HG02981 (cell line): ENCODE data around the gene ALDOB.
A peak's percentile ranks its signal among the peaks of the same experiment; 100 is the strongest.

Source experiments
- ATAC-seq: cut with Tn5 transposase; IDR thresholded peaks from one replicate; pipeline ENCODE4 v1.9.1; 2021; ENCODE audit warnings: mild to moderate bottlenecking, moderate library complexity; ENCODE audit not compliant: unreplicated experiment

The ALDOB gene

DNA sequence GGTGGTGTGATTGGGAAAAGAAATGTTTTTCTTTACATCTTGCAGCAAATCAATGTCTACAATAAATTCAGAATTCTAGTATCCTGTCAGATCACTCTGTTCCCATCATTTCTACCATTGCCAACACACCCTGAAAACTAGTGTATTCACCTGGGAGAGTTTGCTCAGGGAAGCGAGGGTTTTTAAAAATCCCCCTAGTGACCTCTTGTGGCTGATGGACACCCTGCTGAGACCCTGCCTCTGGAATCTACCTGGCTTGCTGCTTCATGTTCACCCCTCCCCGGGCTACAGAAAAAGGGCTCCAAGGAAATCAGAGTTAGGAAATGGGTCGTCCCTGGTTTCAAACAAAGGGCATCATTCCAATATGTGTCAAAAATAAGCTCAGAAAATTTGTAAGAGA, 21.4 kb upstream of the ALDOB start:
- ATAC-seq = no peak

DNA sequence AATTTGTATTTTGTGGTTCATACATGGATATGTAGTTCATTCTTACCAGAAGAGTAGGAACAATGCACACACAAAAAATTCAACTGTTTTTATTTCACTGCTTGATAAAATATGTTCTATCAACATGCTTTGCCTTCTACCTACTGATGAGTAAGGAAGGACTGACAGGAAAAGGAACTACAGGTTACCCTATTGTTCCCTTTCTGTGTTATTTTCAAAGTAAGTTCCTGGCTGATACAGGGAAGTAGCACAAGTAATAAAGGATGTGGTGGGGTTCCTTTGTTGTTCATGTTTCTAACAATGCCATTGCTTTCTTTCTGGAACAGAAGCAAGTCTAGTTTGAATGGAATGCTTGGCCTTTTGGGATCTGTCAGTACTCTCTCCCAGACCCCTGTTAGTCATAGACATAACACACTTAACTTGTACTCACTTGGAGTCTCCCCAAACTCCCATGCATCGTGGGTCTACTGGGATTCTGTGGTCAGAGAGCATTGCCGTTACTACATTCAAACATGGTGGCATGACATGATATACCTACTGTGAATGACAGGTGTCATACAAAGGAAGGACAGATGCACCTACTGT, 20.2 kb upstream of the ALDOB start:
- ATAC-seq = no peak

DNA sequence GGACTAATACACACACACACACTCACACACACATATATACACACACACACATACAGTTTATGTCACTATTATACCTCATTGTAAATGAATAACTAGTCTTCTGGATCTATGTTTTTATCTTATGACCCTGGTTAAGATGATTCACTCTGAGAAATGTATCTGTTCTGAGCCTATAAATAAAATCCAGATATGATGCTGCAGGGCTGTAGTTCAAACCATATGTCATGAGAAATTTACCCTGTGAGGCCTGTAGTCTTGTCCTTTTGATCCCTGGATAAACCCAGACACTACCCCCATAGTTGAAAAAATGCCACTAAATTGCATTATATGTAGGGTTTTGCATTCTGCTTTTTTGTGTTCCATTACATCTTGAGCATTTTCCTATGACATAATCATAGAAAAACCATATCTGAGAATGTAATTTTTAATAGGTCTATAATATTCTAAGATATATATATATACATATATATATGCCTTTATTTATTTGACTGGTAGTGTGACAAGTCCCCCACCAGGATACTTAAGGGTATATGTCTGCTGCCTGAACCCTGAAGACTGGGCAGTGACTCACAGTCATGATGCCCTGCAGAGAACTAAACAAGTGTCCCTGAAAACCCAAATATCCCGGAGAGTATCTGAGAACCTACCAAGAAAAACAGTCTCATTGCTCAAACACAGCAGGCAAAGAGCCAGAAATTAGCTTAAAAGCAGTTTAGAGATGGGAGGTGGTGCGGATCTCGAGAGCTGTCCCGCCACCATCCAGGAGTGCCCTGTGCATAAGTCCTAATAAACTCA, 18.4 kb upstream of the ALDOB start:
- ATAC-seq = no peak

DNA sequence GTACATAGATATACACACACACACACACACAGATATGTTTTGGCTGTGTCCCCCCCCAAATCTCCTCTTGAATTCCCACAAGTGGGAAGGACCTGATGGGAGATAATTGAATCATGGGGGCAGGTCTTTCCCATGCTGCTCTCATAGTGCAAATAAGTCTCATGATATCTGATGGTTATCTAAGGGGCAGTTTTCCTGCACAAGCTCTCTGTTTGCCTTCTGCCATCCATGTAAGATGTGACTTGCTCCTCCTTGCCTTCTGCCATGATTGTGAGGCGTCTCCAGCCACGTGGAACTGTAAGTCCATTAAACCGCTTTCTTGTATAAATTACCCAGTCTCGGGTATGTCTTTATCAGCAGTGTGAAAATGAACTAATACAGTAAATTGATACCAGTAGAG, 15.9 kb upstream of the ALDOB start:
- ATAC-seq = no peak

- no peak for ATAC-seq
Measured at GRCh38 chr9:101450931-101451330, 15.4 kb upstream of the ALDOB start.

DNA sequence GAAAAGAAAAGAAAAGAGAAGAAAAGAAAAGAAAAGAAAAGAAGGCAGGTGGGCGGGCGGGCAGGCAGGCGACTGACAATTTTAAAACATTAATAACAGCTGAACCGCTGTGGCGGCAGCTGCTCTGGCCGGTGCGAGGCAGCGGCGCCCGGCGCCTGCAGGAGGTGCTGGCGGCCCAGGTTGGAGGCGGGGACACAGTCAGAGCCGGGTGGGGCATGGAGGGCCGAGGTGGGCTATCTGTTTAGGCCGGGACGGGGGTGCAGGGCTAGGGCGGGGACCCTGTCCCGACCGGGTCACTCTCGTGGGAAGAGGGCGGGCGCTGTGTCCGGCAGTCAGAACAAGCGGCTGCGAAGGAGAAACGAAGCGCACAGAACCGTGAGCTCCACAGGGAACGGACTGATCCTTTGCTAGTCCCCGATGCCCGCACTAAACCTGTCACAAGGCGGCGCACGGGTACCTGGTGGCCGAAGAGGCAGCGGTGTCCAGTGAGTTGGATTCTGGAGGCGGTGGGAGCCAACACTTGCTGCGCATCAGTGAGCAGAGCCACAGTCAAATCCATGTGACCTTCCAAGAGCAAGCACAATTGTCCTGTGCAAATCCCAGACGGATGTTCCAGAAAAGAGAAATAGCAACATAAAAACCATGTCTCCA, 13.6 kb upstream of the ALDOB start:
- ATAC-seq = peak; percentile 97

DNA sequence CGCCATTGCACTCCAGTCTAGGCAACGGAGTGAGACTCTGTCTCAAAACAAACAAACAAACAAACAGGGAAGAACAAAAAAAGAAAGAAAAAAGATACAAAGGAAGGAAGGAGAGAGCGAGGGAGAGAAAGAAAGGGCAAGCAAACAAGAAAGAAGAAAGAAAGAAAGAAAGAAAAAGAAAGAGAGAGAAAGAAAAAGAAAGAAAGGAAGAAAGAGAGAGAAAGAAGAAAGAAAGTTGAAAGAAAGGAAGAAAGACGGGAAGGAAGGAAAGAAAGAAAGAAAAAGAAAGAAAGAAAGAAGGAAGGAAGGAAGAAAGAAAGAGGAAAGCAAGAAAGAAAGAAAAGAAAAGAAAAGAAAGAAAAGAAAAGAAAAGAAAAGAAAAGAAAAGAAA, 13.1 kb upstream of the ALDOB start:
- no peak for ATAC-seq

DNA sequence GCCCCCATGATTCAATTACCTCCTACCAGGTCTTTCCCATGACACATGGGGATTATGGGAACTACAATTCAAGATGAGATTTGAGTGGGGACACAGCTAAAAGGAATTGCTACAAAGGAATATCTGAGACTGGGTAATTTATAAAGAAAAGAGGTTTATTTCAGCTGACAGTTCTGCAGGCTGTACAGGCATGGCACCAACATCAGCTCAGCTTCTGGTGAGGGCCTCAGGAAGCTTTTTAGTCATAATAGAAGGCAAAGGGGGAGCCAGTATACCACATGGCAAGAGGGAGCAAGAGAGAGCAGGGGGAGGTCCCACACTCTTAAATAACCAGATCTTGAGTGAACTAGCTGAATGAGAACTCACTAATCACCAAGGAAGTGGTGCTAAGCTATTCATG, 11.2 kb upstream of the ALDOB start:
- ATAC-seq = no peak

- no peak for ATAC-seq
Measured at GRCh38 chr9:101445353-101446029, 9.9 kb upstream of the ALDOB start.

- ATAC-seq = no peak
Measured at GRCh38 chr9:101443364-101443771, 7.8 kb upstream of the ALDOB start.

DNA sequence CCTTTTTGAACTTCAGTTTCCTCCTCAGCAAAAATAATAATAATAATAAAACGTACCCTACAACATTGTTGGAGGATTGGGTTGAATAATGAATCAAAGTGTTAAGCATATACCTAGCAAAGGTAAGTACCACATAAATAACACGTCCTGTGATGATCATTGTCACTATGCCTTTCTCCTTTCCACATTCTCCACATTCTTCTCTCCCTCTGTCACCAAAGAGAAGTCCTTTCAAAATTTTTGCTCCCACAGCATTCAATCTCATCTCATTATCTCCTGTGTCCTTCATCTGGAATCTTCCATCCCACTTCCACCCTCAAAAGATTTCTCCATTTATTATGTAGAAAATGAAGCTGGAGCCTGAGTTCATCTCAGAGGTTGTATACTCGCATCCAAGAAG, 7.2 kb upstream of the ALDOB start:
- no peak for ATAC-seq

- ATAC-seq = no peak
Measured at GRCh38 chr9:101442318-101442717, 6.7 kb upstream of the ALDOB start.

- no peak for ATAC-seq
Measured at GRCh38 chr9:101440714-101441230, 5.2 kb upstream of the ALDOB start.

DNA sequence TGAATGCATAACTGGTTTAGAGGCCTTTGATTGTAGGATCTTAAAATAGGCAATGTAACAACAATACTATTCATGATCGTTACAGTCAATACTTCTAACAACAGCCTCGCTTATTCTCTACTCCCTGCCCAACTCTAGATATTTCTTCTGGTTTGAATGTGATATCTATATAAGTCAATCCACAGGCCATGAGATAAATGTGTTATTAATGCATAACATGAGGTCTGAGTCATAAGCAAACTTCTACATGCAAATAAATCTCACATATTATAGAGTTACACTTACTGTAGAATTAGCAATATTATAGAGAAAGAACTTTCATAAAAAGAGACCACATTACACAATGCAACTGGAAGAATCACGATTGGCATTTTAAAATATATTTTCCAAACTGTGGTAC, 2.9 kb upstream of the ALDOB start:
- ATAC-seq = no peak

DNA sequence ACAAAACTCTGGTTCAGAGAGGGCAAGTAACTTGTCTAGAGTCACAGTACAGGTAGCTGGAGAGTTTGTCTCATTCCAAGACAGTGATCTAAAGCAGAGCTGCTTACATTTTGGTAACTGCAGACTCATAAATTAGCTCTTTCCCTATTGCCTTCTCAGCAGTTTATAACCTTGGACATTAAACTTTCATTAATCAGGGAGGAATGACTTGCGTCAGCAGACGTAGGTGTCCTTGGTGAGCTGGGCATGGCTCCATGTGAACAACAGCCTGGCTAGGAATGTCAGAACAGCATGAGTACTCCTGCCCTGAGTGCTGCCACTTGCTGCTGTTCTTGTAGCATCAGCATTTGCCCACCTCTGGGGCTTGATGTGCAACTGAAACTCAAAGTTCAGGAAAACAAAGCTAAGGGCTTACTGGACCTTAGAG, 2.2 kb upstream of the ALDOB start:
- no peak for ATAC-seq

GRCh38 chr9:101434998-101435397, 576 bp downstream of the ALDOB start:
- ATAC-seq = no peak

DNA sequence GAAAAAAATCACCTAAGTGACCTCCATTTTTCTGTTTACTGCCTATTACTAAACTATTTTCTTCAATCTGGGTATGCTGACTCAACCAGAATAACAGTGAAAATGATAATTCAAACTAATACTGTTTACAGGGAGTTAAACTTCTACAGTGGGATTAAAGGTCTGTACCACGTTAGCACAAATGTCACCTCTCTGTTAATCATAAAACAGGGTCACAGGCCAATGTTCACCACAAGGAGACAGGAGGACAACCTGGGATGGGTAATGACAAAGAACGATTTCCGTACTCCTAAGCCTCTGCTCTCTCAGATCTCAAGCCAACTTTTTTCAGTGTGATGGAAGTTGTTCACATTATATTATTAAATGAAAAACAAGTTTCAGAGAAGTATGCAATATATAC, 2.3 kb downstream of the ALDOB start:
- ATAC-seq = no peak

DNA sequence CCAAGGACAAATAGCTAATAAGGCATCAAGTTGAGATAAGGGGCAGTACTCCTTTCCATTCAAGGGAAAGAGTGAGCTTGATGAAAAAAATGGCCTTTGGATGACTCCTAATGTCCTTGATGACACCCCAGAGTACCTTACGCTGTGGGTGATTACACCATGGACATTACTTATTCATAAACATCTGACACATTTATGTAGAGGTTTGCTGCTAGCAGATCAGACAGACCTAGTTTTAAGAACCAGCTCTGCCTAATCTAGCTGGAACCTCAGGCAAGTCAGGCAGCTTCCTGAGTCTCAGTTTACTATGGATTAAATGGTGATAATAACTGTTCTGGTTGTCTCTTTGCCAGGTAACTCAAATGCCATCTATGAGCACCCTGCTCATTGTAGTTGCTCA, 2.8 kb downstream of the ALDOB start:
- ATAC-seq = no peak

DNA sequence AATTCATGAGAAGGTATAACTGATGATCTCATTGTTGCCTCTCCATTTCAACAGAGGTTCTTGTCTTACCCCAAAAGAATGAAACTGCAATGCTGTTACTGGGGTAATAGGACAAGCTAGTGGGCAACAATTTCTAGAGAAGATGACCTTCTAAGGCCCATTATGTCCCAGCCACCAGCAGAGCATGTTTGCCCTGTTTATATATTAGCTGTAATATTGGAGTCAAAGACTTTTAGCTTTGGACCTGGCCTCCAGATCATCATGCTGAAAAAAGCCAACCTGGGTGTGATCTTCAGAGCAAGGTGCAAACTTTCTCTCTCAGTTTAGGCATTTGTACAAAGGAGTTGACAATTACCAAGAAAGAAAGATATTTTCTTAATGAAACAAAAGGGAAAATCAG, 3.4 kb downstream of the ALDOB start:
- ATAC-seq = no peak

GRCh38 chr9:101429736-101430135, 5.8 kb downstream of the ALDOB start:
- no peak for ATAC-seq

- ATAC-seq = no peak
Measured at GRCh38 chr9:101428909-101429308, 6.7 kb downstream of the ALDOB start.
